GM21515 (cell line): ENCODE data around the gene GINM1.
A peak's percentile ranks its signal among the peaks of the same experiment; 100 is the strongest.

Experiments
- ATAC-seq: cut with Tn5 transposase; IDR thresholded peaks from one replicate; pipeline ENCODE4 v1.9.1; 2021; ENCODE audit not compliant: unreplicated experiment

Gene GINM1

GRCh38 chr6:149565527-149566409, at the start of gene GINM1:
Gene GINM1 (plus strand): TSS chr6:149566375. CDS start chr6:149566415, 40 bp downstream.
- ATAC-seq: peak; percentile 79

- no peak for ATAC-seq
Observed at GRCh38 chr6:149529650-149530049, 36.5 kb upstream of the GINM1 start.

DNA sequence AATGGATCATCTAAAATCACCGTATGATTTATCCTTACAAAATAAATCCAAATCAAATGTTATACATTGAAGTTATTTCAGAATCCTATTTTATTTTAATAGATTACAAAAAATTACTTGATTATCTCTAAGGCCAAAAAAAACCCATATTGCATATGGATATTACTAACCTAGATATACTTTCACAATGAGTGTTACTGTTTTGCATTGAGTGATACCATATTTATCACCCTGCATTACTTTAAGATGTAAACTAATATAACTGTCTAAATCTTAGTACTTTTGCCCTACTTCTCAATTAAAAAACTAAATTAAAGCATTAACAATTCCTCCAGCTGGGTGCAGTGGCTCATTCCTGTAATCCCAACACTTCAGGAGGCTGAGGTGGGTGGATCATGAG, 31.4 kb upstream of the GINM1 start:
- ATAC-seq: no peak

- ATAC-seq: no peak
Observed at GRCh38 chr6:149541139-149541538, 25.0 kb upstream of the GINM1 start.

- ATAC-seq: peak; percentile 3
Observed at GRCh38 chr6:149544646-149545257, 21.4 kb upstream of the GINM1 start.

- ATAC-seq: peak; percentile 30
Observed at GRCh38 chr6:149545258-149545753, 20.9 kb upstream of the GINM1 start.

- peak; percentile 91 for ATAC-seq
Observed at GRCh38 chr6:149545754-149546471, 20.3 kb upstream of the GINM1 start, which contains the start of gene PPIL4. Gene PPIL4 (minus strand): TSS chr6:149546043. CDS start chr6:149546005, 38 bp downstream.

GRCh38 chr6:149551920-149552319, 14.3 kb upstream of the GINM1 start:
- ATAC-seq: no peak

GRCh38 chr6:149558029-149558428, 8.1 kb upstream of the GINM1 start:
- no peak for ATAC-seq

GRCh38 chr6:149559389-149559788, 6.8 kb upstream of the GINM1 start:
- ATAC-seq: no peak

DNA sequence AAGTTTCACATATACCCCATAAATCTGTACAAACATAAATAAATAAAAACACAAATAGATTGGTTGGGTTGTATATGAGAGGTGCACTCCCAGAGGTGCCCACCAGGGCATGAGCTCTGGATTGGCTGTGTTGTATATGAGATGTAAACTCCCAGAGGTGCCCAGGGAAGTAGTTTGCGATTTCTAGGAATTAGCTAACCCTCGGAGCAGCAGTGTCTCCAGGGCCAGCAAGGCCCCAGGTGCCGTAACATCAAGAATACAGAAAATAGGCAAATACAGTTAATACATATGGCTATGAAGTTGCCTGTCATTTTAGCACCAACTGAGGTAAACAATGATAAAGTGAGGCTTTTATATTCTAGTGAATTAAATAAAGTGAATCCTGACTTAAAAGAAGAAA, 5.4 kb upstream of the GINM1 start:
- ATAC-seq: no peak

- ATAC-seq: no peak
Observed at GRCh38 chr6:149563203-149563927, 2.8 kb upstream of the GINM1 start.

GRCh38 chr6:149563928-149564325, 2.2 kb upstream of the GINM1 start:
- no peak for ATAC-seq

DNA sequence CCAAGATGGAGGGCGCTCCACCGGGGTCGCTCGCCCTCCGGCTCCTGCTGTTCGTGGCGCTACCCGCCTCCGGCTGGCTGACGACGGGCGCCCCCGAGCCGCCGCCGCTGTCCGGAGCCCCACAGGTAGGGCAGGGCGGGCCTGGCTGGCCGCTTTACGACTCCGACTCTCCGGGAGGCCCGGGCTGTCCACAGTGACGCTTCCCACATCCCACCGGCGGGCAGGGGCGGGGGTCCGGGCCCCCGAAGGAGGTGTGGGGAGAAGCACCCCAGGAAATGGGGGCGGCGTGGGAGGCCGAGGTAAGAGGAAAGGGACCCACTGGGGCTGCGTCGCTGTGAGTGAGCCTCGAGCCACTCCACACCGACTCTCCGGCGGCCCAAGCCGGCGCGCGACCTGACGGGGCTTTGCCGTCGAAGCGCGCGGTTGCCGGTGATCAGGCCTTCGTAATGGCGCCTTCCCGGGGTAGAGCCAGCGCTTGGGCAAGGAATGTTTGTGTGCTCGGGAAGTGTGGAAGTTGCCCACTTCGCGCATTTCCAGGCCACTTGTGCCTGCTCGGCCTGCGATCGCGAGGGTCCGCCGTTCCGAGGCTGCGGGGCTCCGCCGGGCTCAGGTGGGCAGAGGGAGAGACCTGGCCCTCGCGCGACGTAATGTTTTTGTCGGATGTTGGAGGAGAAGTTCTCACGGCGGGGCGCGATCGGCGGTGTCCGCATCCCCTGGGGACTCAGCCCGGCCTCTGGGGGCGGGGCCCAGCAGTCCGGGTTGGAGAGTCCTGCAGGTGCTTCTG, 427 bp downstream of the GINM1 start:
- peak; percentile 22 for ATAC-seq

GRCh38 chr6:149567194-149567586, 1.0 kb downstream of the GINM1 start:
- ATAC-seq: no peak

DNA sequence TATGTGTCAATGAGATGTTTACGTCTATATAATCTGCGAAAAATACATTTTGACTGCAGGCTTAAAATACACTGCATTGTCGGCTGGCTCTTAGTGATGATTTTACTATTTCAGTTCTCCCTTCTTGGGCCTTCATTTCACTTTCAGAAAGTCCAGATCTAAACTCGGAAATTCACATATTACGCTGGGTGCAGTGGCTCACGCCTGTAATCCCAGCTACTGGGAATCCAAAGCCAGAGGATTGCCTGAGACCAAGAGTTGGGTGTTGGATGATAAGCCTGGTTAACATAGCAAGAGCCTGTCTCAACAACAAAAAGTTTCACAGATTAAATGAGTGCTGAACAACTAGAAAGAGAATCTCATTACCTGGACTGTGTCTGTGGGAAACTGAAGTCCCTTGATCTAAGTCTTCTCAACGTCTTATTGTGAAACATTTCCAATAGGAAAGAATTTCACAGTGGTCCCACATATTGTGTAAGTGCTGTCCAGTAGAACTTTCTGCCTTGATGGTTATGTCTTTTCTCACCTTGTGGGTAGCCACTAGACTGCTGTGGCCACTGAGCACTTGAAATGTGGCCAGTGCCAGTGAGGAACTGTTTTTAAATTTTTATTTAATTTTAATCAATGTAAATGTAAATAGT, 1.9 kb downstream of the GINM1 start:
- no peak for ATAC-seq

DNA sequence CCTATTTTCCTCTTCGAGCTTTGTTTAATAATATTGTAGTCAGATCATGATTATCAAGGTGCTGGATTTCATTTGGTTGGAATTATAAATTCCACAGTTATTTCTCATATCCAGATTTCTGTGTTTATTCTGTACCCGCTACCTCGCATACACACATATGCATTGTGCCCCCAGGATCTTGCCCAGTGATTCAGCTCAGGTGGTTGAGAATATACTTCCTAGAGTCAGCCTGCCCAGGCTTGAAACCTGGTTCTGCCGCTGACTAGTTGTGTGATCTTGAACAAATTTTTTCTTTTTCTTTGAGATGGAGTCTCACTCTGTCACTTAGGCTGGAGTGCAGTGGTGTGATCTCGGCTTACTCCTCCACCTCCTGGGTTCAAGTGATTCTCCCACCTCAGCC, 14.7 kb downstream of the GINM1 start:
- no peak for ATAC-seq

GRCh38 chr6:149581349-149581748, 15.2 kb downstream of the GINM1 start:
- ATAC-seq: no peak

GRCh38 chr6:149586149-149586548, 20.0 kb downstream of the GINM1 start:
- no peak for ATAC-seq

DNA sequence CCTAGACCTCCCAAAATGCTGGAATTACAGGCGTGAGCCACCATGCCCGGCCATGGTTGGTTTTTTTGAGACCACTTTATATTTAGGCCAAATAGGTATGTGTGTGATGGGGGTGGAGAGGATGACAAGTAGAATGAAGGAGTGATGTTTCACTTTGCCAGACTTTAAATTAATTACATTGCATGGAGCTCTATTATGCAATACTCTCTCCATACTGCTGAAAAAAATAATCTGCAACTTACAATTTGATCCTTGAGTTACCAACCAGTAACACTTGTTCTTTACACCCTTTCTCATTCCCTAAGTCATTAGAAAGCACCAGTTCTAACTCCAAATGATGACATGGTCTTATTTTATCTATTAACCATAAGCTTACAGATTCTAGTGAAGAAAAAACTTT, 26.8 kb downstream of the GINM1 start:
- ATAC-seq: no peak
